Femur (tissue), 1 donor: Measurements from ENCODE around the gene WDR93.

Experiments
- DNase-seq: peaks from one replicate; pipeline ENCODE4 v3.0.0-alpha.2; 2017

WDR93 gene

GRCh38 chr15:89662893-89663626, 27.6 kb upstream of the WDR93 start:
- DNase-seq: peak; percentile 85

GRCh38 chr15:89664441-89665350, 25.9 kb upstream of the WDR93 start:
- peak; percentile 17 for DNase-seq

- DNase-seq: peak; percentile 84
Measured at GRCh38 chr15:89665449-89666181, 25.0 kb upstream of the WDR93 start.

- DNase-seq: peak; percentile 16
Measured at GRCh38 chr15:89666184-89666857, 24.3 kb upstream of the WDR93 start.

- DNase-seq: peak; percentile 19
Measured at GRCh38 chr15:89666858-89667705, 23.5 kb upstream of the WDR93 start.

GRCh38 chr15:89667706-89667960, 23.0 kb upstream of the WDR93 start:
- DNase-seq: no peak

- no peak for DNase-seq
Measured at GRCh38 chr15:89668171-89668570, 22.4 kb upstream of the WDR93 start.

GRCh38 chr15:89669309-89669865, 21.2 kb upstream of the WDR93 start:
- DNase-seq: no peak

GRCh38 chr15:89669941-89670340, 20.7 kb upstream of the WDR93 start:
- no peak for DNase-seq

- DNase-seq: no peak
Measured at GRCh38 chr15:89670971-89671560, 19.5 kb upstream of the WDR93 start.

- DNase-seq: no peak
Measured at GRCh38 chr15:89671687-89672086, 18.9 kb upstream of the WDR93 start.

GRCh38 chr15:89672221-89673164, 18.1 kb upstream of the WDR93 start:
- peak; percentile 28 for DNase-seq

GRCh38 chr15:89673165-89673512, 17.5 kb upstream of the WDR93 start:
- no peak for DNase-seq

- DNase-seq: no peak
Measured at GRCh38 chr15:89674526-89674925, 16.1 kb upstream of the WDR93 start.

GRCh38 chr15:89675606-89676005, 15.0 kb upstream of the WDR93 start:
- DNase-seq: no peak

- DNase-seq: no peak
Measured at GRCh38 chr15:89677381-89677780, 13.2 kb upstream of the WDR93 start.

GRCh38 chr15:89679212-89679611, 11.4 kb upstream of the WDR93 start, which contains the start of gene PLIN1:
Gene PLIN1, minus strand, starts transcription at chr15:89679367. Its CDS starts 1,878 bp downstream, at chr15:89677489.
- DNase-seq: no peak

- DNase-seq: peak; percentile 42
Measured at GRCh38 chr15:89680282-89680873, 10.2 kb upstream of the WDR93 start.

- no peak for DNase-seq
Measured at GRCh38 chr15:89681146-89681545, 9.5 kb upstream of the WDR93 start.

- DNase-seq: no peak
Measured at GRCh38 chr15:89685995-89686394, 4.6 kb upstream of the WDR93 start.
